ENCODE measurements around the gene TSPAN5. TPM values are rescaled to one million over a fixed set of nuclear protein-coding genes. Genes with fewer than 3 reads are reported as not detected.

Gene TSPAN5
- total and polyA plus RNA-seq, 2 donors from 2014 or later, result 6.8 to 13.8 TPM

DNA sequence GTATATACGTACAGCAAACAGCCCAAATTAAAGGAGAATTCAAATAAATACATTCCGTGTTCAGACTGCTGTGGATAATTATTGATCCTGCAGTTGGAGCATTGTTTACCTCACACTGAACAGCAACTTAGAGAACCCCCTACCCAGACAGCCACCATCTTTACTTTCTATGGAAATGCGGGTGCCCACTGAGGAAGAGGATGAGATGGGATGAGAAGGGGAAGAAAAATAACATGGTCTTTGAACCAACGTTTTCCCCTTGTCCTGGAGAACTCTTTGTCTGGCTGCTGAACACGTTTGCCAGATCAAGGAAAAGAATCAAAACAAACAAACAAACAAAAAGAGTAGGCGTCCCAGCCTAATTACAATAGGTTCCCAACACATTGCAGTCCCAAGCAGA is 1.5 kb downstream of the TSPAN5 start:
- Histone ChIP-seq H3K9me3 (ENCODE audit: control insufficient read depth in 2 of 3, insufficient read depth in 1 of 3, low read length in 3 of 3) (no peaks in the 10 kb centered on the region), H3K4me3 (ENCODE audit: low read length in 3 of 3) (peak overlapping the region; percentile 72 to 87 (median 79)), H3K9ac (ENCODE audit: low read length in 3 of 3) (peak overlapping the region in 1 of 3 donors; percentile 75), H3K36me3 (ENCODE audit: control insufficient read depth in 2 of 3, insufficient read depth in 3 of 3, low read length in 3 of 3) (no peaks in the 10 kb centered on the region), H3K27me3 (ENCODE audit: control insufficient read depth, insufficient read depth, low read length) (no peaks in the 10 kb centered on the region), H3K4me1 (ENCODE audit: control insufficient read depth in 2 of 3, insufficient read depth in 2 of 3, low read depth in 1 of 3, low read length in 3 of 3) (peaks cover 0 to 8% (median 0%) of the 10 kb centered on the region in 3 donors), H3K27ac (ENCODE audit: low read depth in 2 of 2, low read length in 2 of 2) (no peak overlapping the region)
- TF ChIP-seq, protein P1, sequence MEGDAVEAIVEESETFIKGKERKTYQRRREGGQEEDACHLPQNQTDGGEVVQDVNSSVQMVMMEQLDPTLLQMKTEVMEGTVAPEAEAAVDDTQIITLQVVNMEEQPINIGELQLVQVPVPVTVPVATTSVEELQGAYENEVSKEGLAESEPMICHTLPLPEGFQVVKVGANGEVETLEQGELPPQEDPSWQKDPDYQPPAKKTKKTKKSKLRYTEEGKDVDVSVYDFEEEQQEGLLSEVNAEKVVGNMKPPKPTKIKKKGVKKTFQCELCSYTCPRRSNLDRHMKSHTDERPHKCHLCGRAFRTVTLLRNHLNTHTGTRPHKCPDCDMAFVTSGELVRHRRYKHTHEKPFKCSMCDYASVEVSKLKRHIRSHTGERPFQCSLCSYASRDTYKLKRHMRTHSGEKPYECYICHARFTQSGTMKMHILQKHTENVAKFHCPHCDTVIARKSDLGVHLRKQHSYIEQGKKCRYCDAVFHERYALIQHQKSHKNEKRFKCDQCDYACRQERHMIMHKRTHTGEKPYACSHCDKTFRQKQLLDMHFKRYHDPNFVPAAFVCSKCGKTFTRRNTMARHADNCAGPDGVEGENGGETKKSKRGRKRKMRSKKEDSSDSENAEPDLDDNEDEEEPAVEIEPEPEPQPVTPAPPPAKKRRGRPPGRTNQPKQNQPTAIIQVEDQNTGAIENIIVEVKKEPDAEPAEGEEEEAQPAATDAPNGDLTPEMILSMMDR (IDR thresholded peaks at IDR 0.05; ENCODE audit: borderline replicate concordance, extremely low read depth, insufficient read depth), result no peak
- no peak for DNase-seq
- no peak for FAIRE-seq
- intact Hi-C loops (cut with DNase I), result no loop called here

DNA sequence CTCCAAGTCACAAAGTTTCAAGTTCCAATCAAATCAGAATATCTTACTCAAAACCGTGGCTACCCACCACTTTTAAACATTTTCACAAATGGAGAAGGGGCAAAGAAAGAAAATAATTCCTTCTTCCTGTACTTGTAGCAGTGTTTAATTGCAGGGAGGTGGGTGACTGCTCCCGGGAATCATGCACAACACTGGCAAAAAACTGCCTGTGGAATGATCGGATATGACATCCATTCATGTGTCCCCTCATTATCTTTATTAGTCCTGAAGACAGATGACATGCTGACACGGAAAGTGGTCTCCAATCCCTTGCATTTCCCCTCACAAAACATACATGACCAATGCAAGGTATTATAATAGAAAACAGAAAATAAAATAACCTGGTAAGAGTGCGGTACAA is 2.0 kb downstream of the TSPAN5 start:
- DNase-seq (no peak), FAIRE-seq (no peak)
- Histone ChIP-seq H3K27ac (ENCODE audit: low read depth in 2 of 2, low read length in 2 of 2) (no peak overlapping the region), H3K9ac (ENCODE audit: low read length in 3 of 3) (no peak overlapping the region), H3K4me3 (ENCODE audit: low read length in 3 of 3) (no peak overlapping the region), H3K36me3 (ENCODE audit: control insufficient read depth in 2 of 3, insufficient read depth in 3 of 3, low read length in 3 of 3) (no peaks in the 10 kb centered on the region), H3K27me3 (ENCODE audit: control insufficient read depth, insufficient read depth, low read length) (no peaks in the 10 kb centered on the region), H3K9me3 (ENCODE audit: control insufficient read depth in 2 of 3, insufficient read depth in 1 of 3, low read length in 3 of 3) (no peaks in the 10 kb centered on the region), H3K4me1 (ENCODE audit: control insufficient read depth in 2 of 3, insufficient read depth in 2 of 3, low read depth in 1 of 3, low read length in 3 of 3) (peaks cover 0 to 8% (median 0%) of the 10 kb centered on the region in 3 donors)
- intact Hi-C loops (cut with DNase I), result no loop called here
- TF ChIP-seq, protein P1 (IDR thresholded peaks at IDR 0.05; ENCODE audit: borderline replicate concordance, extremely low read depth, insufficient read depth), result no peak

DNA sequence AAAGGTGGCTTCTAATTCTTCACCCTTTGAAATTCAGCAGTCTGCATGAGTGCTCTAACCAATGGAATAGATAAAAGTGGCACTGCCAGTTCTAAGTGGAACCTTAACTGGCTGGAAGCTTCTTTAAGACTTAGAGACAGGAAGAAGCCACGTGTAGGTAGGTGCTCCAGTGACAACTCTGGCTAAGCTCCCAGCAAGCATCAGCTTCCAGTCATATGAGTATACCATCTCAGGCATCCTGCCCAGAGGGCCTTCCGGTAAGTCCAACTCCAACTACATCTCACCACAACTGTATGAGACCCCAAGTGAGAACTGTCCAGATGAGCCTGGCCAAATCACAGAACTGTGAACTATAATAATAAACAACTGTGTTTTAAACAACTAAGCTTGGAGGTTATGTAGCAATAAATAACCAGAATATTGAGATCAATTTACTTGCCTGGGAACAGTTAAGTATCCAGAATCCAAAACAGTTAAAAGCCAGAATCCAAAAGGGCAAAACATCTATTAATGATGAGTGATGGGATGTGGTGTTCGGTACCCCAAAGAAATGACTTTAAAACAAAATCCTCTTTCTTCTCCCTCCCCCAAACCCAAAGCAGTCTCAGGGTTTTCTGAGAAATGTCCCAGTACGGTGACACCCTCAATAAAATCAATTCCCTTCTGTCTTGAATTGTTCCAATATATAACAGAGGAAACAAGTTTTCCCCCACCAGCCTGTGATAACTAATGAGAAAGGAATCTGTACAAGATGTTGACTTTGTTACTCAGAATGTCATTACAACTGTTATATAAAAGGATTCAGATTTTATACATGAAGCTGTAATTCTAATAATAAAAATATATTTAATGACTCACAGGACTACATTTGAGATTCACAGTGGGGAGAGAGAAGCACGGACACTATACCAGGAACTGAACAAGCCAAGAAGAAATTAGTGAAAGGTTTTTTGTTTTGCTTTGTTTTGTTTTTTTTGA is 4.2 kb downstream of the TSPAN5 start:
- DNase-seq, result no peak
- Histone ChIP-seq H3K4me3 (ENCODE audit: low read length in 3 of 3) (no peak overlapping the region), H3K4me1 (ENCODE audit: control insufficient read depth in 2 of 3, insufficient read depth in 2 of 3, low read depth in 1 of 3, low read length in 3 of 3) (peaks cover 0 to 9% (median 0%) of the 10 kb centered on the region in 3 donors), H3K9ac (ENCODE audit: low read length in 3 of 3) (no peak overlapping the region), H3K27me3 (ENCODE audit: control insufficient read depth, insufficient read depth, low read length) (no peaks in the 10 kb centered on the region), H3K27ac (ENCODE audit: low read depth in 2 of 2, low read length in 2 of 2) (no peak overlapping the region), H3K36me3 (ENCODE audit: control insufficient read depth in 2 of 3, insufficient read depth in 3 of 3, low read length in 3 of 3) (no peaks in the 10 kb centered on the region), H3K9me3 (ENCODE audit: control insufficient read depth in 2 of 3, insufficient read depth in 1 of 3, low read length in 3 of 3) (peaks cover 0 to 3% (median 0%) of the 10 kb centered on the region in 3 donors)
- FAIRE-seq, result no peak
- TF ChIP-seq, protein P1 (IDR thresholded peaks at IDR 0.05; ENCODE audit: borderline replicate concordance, extremely low read depth, insufficient read depth), result no peak
- intact Hi-C loops (cut with DNase I), result no loop called here
